K562 (cell line): ENCODE results near the gene EIF4EBP2.

Experiments
- BRD9 ChIP-seq: fragments of 450-650 bp; IDR thresholded peaks from 2 replicates; pipeline ENCODE4 v1.6.1; 2018; ENCODE audit warnings: low read depth; ENCODE audit not compliant: partially characterized antibody
- CTCF ChIP-seq, 3 experiments: IDR thresholded peaks in 2 of 3; conservative IDR thresholded peaks in 1 of 3; 2 replicates each; pipeline ENCODE4 v1.5.1; 2011 to 2012; ENCODE audit warnings: low read length in 3 of 3, mild to moderate bottlenecking in 3 of 3, control low read depth in 2 of 3, improper control_type of control experiment in 1 of 3, inconsistent platforms in 1 of 3, low read depth in 1 of 3, mixed read lengths in 1 of 3, moderate library complexity in 1 of 3; ENCODE audit not compliant: insufficient read depth in 2 of 3
- ETS2 ChIP-seq: IDR thresholded peaks from 2 replicates; pipeline ENCODE4 v1.6.1; 2016; ENCODE audit warnings: borderline replicate concordance, missing genetic modification characterization, mild to moderate bottlenecking, moderate library complexity, missing compliant biosample characterization; ENCODE audit not compliant: poor library complexity, severe bottlenecking
- FOXP4 ChIP-seq: sonication (generic); formaldehyde crosslinking; IDR thresholded peaks from 2 replicates; pipeline ENCODE4 v1.8.0; 2022; ENCODE audit warnings: mild to moderate bottlenecking, missing genetic modification reagents, borderline replicate concordance
- GTF2E2 ChIP-seq: fragments of 200-800 bp; sonication (Bioruptor generic); IDR thresholded peaks from 2 replicates; pipeline ENCODE4 v1.6.1; 2016; ENCODE audit warnings: missing genetic modification characterization, missing compliant biosample characterization
- HIVEP1 ChIP-seq: fragments of 250-450 bp; sonication (Bioruptor Pico); IDR thresholded peaks from 2 replicates; pipeline ENCODE4 v1.4.0; 2020; ENCODE audit warnings: mild to moderate bottlenecking
- MAFK ChIP-seq: IDR thresholded peaks from 2 replicates; pipeline ENCODE4 v1.6.1; 2011; ENCODE audit warnings: low read length, improper control_type of control experiment
- MIER1 ChIP-seq: fragments of 450-650 bp; IDR thresholded peaks from 2 replicates; pipeline ENCODE4 v1.6.1; 2016; ENCODE audit warnings: antibody characterized with exemption, mild to moderate bottlenecking, low read depth
- MXD1 ChIP-seq: fragments of 250-450 bp; sonication (Bioruptor Pico); IDR thresholded peaks from 2 replicates; pipeline ENCODE4 v1.8.0; 2021; ENCODE audit warnings: borderline replicate concordance, mild to moderate bottlenecking, moderate library complexity; ENCODE audit not compliant: poor library complexity, severe bottlenecking
- NFYB ChIP-seq: IDR thresholded peaks from 2 replicates; pipeline ENCODE4 v1.6.1; 2011; ENCODE audit warnings: mild to moderate bottlenecking, moderate library complexity; ENCODE audit not compliant: insufficient read length; ENCODE audit errors: extremely low read depth
- PTTG1 ChIP-seq: fragments of 450-650 bp; IDR thresholded peaks from 2 replicates; pipeline ENCODE4 v1.6.1; 2016; ENCODE audit warnings: low read depth, mild to moderate bottlenecking, missing genetic modification characterization, missing compliant biosample characterization
- RAD21 ChIP-seq, 2 experiments: fragments of 250-450 bp in 1 of 2; fragments of 450-650 bp in 1 of 2; sonication (Bioruptor Pico) in 1 of 2; formaldehyde crosslinking in 1 of 2; IDR thresholded peaks in 1 of 2; conservative IDR thresholded peaks in 1 of 2; 2 replicates each; pipeline versions ENCODE4 v1.4.0 to v1.8.0; 2020 to 2022; ENCODE audit warnings: mild to moderate bottlenecking in 2 of 2, moderate library complexity in 1 of 2
- RCOR1 ChIP-seq, 2 experiments: IDR thresholded peaks; 2 replicates each; pipeline ENCODE4 v1.6.1; 2012; ENCODE audit warnings: low read depth in 2 of 2, low read length in 2 of 2, borderline replicate concordance in 1 of 2, improper control_type of control experiment in 1 of 2
- SMC3 ChIP-seq: conservative IDR thresholded peaks from 2 replicates; pipeline ENCODE4 v1.6.1; 2011; ENCODE audit warnings: low read depth, low read length, improper control_type of control experiment; ENCODE audit not compliant: insufficient read depth

GRCh38 chr10:70369498-70370018 is 34.4 kb upstream of the EIF4EBP2 start:
- TF ChIP-seq SMC3 (no peak), RAD21 (CRISPR knock-in tag; conservative IDR thresholded peaks at IDR 0.05 in 1 of 2, IDR thresholded peaks at IDR 0.05 in 1 of 2) (no peak), BRD9 (no peak), HIVEP1 (CRISPR knock-in tag) (no peak), PTTG1 (tag) (no peak), FOXP4 (CRISPR knock-in tag) (no peak), MIER1 (no peak), GTF2E2 (tag) (no peak), ETS2 (no peak), RCOR1 (IDR thresholded peaks at IDR 0.05; ENCODE audit: borderline replicate concordance in 1 of 2, low read depth in 2 of 2, low read length in 2 of 2) (no peak), MXD1 (no peak), NFYB (no peak), CTCF (IDR thresholded peaks at IDR 0.05 in 2 of 3, conservative IDR thresholded peaks at IDR 0.05 in 1 of 3; ENCODE audit: insufficient read depth in 2 of 3, low read depth in 1 of 3, low read length in 3 of 3) (no peak), MAFK (no peak)
